GM18517 (cell line): ENCODE results near the gene TMX1.
"Not testable (repeated sequence)": the region's sequence is repeated elsewhere in the genome, so short reads cannot be mapped to it uniquely, and the experiment has no call there.

ENCODE experiments used
- ATAC-seq: cut with Tn5 transposase; IDR thresholded peaks from one replicate; pipeline ENCODE4 v1.9.1; 2021; ENCODE audit warnings: mild to moderate bottlenecking, moderate library complexity; ENCODE audit not compliant: unreplicated experiment

The TMX1 gene

GRCh38 chr14:51239813-51240803, at the start of gene TMX1:
TMX1 (plus strand) TSS chr14:51240247; CDS start chr14:51240293, 46 bp downstream.
- ATAC-seq, result peak; percentile 74

- no peak for ATAC-seq
Measured at GRCh38 chr14:51201890-51202289, 38.2 kb upstream of the TMX1 start.

DNA sequence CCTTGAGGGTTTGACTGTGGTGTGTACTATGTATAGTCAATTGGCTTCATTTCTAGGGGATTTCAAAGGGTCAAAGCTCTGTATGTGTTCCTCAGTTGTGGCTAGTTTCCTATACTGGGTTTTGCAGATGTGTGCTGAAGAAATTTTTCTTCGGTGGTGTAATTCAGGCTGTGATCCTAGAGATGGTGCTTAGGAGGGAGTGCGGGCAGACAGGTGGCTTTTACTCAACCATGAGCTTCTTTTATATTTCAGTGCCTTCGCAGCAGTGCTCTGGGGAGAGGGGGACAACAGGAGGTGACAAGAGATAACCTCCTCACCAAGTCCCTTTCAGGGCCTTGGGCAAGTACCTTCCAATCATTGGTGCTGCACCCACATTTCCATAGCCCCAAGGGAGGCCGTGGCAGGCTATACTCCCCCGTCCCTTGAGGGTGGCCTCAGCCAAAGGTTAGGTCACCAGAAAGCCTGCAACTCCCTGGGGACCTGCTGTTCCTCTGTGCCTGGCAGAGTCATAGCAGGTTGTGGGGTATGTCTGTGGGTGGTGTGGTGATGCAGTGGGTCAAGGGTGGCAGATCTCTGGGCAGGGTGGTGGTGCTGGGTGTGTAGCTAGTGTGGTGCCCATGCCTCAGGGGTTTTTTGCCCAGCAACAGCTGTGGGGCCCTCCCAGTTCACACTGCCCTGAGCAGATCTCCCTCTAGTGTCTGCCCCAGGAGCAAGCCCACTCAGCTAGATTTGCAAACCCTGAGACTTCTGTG, 37.0 kb upstream of the TMX1 start:
- ATAC-seq, result peak; percentile 82

DNA sequence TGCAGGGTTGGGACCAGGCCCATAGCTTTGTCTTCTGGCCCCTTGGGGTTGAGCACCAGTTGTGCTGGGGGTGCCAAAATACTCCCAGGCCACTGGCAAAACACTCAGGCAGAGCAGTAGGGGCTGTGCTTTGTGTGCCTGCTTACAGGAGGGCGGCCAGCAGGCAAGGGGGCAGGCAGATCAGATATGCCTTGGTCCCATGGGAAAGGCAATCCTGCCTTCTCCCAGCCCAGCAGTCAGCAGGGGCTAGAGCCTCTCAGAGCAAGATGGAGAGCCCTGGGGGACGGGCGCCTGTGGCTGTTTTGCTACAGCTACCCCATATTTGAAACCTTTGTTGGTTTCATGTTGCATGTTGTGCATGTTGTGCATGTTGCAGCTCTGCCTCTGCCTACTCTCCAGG, 36.2 kb upstream of the TMX1 start:
- no peak for ATAC-seq

DNA sequence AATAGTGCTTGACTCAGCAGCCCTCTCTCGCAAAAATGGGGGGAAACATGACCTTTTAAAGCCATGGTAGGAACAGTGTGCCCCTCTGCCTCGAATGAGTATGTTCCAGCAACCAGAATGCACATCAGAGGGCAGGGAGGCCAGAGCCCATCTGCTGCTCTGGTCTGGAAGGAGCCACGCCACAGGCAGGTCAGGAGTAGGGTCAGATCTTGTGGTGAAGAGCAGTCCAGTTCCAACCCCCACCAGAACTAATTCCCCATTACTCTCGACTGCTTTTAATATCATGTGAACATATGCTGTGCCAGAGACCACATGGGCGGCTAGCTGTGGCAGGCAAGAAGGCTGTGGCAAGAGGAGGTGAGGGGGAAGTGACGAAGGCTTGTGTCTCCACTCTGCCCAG, 34.6 kb upstream of the TMX1 start:
- ATAC-seq, result no peak

DNA sequence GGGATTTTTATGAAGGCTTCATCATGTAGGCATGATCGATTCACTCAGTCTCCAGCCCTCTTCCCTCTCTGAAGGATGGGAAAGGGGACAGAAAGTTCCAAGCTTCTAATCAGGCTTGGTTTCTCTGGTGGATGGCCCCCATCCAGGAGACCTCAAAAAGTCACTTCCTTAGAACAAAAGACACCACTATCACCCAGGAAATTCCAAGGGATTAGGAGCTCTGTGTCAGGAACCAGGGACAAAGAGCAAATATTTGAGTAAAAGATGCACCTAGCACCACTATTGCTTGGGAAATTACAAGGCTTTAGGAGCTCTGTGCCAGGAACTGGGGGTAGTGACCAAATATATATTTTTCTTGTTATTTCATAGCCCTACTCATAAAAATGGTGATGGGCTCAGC, 33.6 kb upstream of the TMX1 start:
- ATAC-seq, result no peak

- no peak for ATAC-seq
Measured at GRCh38 chr14:51207621-51208020, 32.4 kb upstream of the TMX1 start.

DNA sequence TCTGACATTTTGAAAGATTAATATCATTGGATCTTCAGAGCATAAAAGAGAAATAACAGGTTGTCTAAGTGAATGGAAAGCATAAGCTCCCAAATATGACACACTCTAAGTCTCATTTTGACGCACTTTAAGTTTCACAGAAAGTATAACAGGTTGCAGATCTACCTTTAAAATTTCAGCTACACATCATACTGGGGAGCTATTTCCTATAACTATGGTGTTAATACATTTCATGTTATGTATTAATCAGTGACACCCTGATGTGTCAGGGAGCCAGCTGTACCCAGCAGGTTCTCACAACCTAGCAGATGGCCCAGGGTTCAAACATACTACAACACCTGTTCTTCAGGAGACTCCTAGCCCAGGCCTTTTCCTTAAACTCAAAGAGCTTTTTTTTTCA, 31.1 kb upstream of the TMX1 start:
- no peak for ATAC-seq

GRCh38 chr14:51209457-51209856, 30.6 kb upstream of the TMX1 start:
- no peak for ATAC-seq

GRCh38 chr14:51210594-51210993, 29.5 kb upstream of the TMX1 start:
- ATAC-seq, result no peak

DNA sequence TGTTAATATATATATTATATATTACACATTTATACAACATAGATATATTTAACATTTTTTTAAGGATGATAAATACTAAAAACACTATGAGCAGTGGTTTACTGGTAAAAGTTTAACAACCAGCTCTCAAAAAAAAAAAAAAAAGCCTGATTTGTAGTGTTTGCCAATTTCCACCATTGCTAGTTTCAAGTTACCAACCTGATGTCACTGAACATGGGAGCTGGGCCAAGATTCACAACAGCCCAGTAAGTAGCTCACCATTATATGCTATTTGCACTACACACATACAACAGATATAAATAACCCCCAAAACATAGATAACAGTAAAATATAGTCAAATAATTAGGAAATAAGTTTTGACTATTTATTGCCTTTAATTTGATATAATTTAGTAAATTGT, 28.9 kb upstream of the TMX1 start:
- no peak for ATAC-seq

DNA sequence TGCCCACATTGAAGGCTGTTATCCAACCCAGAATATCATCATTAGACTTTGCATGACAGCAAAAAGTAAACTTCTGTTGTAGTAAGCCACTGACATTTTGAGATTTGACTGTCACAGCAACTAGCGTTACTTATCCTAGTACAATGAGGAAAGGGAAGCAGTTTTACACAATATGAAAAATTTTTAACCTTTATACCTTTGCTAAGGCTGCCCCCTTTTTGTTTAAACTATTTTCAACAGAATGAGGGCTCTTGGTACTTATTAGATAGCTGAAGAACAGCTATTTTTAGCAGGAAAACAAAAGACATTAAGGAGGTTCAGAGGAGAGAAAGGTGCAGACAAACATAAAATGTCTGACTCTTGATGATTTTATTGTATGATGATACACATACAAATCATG, 23.4 kb upstream of the TMX1 start:
- no peak for ATAC-seq

- ATAC-seq, result no peak
Measured at GRCh38 chr14:51219473-51220448, 20.3 kb upstream of the TMX1 start.

DNA sequence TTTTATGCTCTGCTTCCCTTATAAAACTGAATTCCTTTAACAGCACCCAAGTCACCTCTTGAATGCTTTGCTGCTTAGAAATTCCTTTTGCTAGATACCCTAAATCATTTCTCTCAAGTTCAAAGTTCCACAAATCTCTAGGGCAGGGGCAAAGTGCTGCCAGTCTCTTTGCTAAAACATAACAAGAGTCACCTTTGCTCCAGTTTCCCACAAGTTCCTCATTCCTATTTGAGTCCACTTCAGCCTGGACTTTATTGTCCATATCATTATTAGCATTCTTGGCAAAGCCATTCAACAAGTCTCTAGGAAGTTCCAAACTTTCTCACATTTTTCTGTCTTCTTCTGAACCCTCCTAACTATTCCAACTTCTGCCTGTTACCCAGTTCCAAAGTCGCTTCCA, 16.6 kb upstream of the TMX1 start:
- not testable (repeated sequence) for ATAC-seq

DNA sequence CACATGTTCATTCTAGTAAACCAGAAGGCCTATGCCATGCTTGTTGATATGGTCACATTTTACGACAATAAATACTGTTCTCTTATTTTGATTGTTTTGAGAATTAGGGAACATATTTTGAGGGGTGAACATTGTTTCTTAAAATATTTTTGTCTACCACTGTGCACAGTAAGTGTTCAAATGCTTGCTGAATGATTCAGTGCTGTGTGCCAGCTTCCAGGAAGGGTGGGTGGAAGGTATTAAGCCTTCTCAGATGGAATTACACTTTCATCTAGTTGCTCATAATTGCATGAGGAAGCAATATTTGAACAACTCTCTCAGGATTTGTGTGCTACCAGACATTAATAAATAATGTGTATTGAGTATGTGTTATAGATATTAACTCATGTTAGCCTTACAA, 15.5 kb upstream of the TMX1 start:
- ATAC-seq, result no peak

- no peak for ATAC-seq
Measured at GRCh38 chr14:51225751-51226150, 14.3 kb upstream of the TMX1 start.

- no peak for ATAC-seq
Measured at GRCh38 chr14:51228391-51228790, 11.7 kb upstream of the TMX1 start.

DNA sequence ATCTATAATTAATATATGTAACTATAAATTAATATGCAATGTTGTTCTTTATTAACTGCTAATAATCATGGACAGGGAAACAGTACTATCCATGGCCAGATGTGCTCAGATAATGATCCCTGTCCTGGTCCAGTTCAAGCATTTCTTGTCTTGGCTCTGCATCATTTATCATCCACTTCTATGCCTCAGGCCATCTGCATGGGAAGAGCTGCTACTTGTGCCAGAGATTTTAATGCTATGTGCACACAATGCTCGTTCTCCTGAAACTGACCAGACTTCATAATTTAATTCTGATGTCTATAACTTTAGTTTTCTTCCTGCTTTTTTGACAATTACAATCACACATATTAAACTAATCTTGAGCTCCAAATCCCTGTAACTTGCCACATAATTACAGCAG, 11.2 kb upstream of the TMX1 start:
- no peak for ATAC-seq

DNA sequence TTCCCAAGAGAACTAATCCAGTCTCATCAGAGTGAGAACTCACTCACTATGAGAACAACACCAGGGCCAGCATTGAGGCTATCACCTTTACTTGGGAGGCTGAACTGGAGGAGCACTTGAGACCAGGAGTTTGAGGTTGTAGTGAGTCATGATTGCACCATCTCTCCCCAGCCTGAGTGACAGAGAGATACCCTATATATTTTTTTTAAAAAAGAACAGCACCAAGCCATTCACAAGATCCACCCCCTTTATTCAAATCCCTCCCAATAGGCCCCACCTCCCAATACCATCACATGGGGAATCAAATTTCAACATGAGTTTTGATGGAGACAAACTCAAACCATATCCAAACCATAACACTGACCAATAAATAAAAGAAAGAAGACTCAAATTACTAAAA, 3.7 kb upstream of the TMX1 start:
- ATAC-seq, result no peak

DNA sequence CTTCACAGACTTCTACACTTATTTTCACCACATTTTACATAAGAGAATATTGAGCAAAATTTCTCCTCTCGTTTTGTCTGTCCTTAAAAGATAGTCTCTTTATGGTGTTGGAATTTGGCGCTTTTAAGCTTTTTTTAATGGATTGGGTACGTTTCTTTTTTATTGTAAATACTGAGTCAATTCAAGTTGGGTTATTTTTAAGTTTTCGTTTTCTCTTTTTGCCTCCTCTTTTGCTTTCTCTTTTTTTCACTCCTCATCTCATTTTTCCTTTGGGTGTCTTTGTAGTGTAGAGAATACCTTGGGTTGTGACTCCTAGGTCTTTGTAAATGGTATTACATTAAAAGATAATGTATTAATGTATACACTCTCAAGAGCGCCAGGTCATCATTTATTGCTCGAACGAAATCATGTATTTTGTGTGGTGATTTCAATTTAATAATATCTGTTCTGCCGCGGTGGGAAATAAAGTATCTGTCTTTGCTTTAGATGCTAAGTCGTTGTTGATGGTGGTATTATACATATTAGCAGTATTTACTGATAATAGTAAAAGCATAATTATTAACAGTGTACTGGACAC, 845 bp downstream of the TMX1 start:
- no peak for ATAC-seq
